Bronchial epithelial cell (primary cell): ENCODE data around the gene NMNAT1. TPM values are rescaled to one million over a fixed set of nuclear protein-coding genes. Genes with fewer than 3 reads are reported as not detected.
"Not testable (repeated sequence)": the region's sequence is repeated elsewhere in the genome, so short reads cannot be mapped to it uniquely, and the experiment has no call there.

Source experiments
- DNase-seq: peaks from one replicate; pipeline ENCODE4 v3.0.0-alpha.2; 2010; ENCODE audit warnings: low read depth
- FAIRE-seq: peaks from 2 replicates; lab custom pipeline; 2011; peaks lifted over from hg19 to GRCh38; lab: Jason Lieb, UNC
- H3K27me3 ChIP-seq: 2 replicates; pipeline ENCODE4 v1.5.1; 2011; ENCODE audit warnings: low read length; ENCODE audit not compliant: control insufficient read depth, insufficient read depth
- H3K36me3 ChIP-seq: 2 replicates; pipeline ENCODE4 v1.5.1; 2011; ENCODE audit warnings: low read length; ENCODE audit not compliant: control insufficient read depth, insufficient read depth
- H3K4me3 ChIP-seq: 2 replicates; pipeline ENCODE4 v1.5.1; 2011; ENCODE audit warnings: mild to moderate bottlenecking, low read depth, low read length, control low read depth
- CTCF ChIP-seq: IDR thresholded peaks from 2 replicates; pipeline ENCODE4 v1.5.1; 2011; ENCODE audit warnings: mild to moderate bottlenecking, moderate library complexity, low read length, control low read depth, inconsistent platforms; ENCODE audit not compliant: insufficient read depth, severe bottlenecking
- total RNA-seq: library from RNA; depleted of rRNA; stranded (reverse); fragments of >200 nt; gene quantifications from 2 replicates; pipeline ENCODE4 v1.2.1, GENCODE V29; 2014

Gene NMNAT1
- total RNA-seq, 1 donor from 2014 or later: 13.2 TPM

DNA sequence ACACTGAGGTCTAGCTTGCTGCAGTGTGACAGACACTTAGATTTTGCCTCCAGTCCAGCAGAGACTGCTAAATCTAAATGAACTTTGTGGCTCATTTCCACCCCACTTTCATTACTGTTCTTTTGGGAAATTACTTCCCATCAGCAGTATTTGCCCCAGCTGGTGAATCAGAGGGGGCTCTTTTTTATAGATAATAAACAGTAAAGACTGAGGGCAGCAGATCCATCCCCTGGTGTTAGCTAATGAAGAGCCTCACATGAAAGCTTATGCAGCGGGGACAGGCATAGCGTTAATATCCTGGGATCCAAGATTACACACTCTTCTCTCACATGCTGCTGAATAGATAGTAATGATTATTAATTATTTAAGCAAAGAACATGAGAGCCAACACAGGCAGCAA is 26.8 kb upstream of the NMNAT1 start:
- no peaks in the 10 kb centered on the region for H3K36me3 ChIP-seq
- DNase-seq: no peak
- H3K4me3 ChIP-seq: no peak overlapping the region
- H3K27me3 ChIP-seq: no peaks in the 10 kb centered on the region
- TF ChIP-seq CTCF: no peak
- no peak for FAIRE-seq

- not testable (repeated sequence) for H3K36me3 ChIP-seq, H3K4me3 ChIP-seq, FAIRE-seq, H3K27me3 ChIP-seq, DNase-seq
These were observed 25.8 kb upstream of the NMNAT1 start for GRCh38 chr1:9917495-9917894.

DNA sequence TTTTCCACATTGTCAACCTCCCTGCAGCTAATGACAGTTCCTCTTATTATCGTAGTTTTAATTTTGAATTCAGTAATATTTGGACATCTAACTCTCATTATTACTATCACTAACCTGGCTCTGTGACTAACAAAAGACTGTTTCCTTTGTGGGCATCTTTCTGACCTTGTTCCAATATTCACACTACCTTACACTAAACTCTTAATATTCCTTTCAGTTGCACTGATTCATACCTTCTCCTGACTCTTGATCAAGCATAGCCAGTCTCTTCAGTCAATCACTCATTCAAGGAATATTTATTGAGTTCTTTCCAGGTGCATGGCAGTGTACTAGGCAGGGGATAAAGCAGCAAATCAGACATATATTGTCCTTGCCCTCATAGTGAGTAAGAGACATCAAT is 25.4 kb upstream of the NMNAT1 start:
- TF ChIP-seq CTCF: no peak
- Histone ChIP-seq H3K4me3 (no peak overlapping the region), H3K36me3 (no peaks in the 10 kb centered on the region), H3K27me3 (no peaks in the 10 kb centered on the region)
- DNase-seq (no peak), FAIRE-seq (no peak)

- TF ChIP-seq CTCF: no peak
- no peak for DNase-seq
- Histone ChIP-seq H3K27me3 (no peaks in the 10 kb centered on the region), H3K36me3 (no peaks in the 10 kb centered on the region), H3K4me3 (no peak overlapping the region)
- no peak for FAIRE-seq
These were observed 22.7 kb upstream of the NMNAT1 start for GRCh38 chr1:9920606-9921005.

DNA sequence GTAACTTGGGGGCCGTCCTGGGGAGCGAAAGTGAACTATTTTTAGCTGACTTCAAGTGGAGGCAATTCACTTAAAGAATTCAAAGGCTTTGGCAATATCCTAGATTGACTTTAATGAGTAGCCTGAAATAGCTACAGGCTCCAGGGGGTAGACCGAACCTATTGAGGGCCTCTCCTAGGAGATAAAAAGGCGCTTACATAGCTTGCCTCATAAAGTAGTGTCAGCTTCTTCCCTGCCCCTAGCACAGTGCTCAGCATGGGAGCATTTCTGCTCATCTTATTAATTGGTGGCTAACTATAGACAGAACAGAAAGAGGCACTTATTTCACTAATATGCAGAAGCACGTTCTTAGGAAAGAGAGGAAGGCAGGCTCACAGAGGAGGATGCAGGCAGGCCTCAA is 20.9 kb upstream of the NMNAT1 start:
- no peak for DNase-seq
- no peak for FAIRE-seq

DNA sequence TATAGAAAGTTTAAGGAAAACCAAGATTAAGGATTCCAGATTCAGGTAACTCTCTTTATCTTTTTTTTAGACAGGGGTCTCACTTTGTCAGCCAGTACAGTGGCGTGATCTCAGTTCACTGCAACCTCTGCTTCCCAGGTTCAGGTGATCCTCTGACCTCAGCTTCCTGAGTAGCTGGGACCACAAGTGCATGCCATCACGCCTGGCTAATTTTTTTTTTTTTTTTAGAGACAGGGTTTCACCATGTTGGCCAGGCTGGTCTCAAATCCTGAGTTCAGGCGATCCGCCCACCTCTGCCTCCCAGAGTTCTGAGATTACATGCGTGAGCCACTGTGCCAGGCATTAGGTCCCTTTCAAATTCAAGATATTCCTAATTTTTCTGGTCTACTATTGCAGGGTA is 16.0 kb upstream of the NMNAT1 start:
- no peak for DNase-seq
- no peaks in the 10 kb centered on the region for H3K27me3 ChIP-seq
- no peak for TF ChIP-seq CTCF
- no peak for FAIRE-seq
- no peaks in the 10 kb centered on the region for H3K36me3 ChIP-seq
- no peak overlapping the region for H3K4me3 ChIP-seq

More for the DNA sequence above, 20.9 kb upstream of the NMNAT1 start:
- no peak for TF ChIP-seq CTCF
- Histone ChIP-seq H3K27me3 (no peaks in the 10 kb centered on the region), H3K4me3 (no peak overlapping the region), H3K36me3 (no peaks in the 10 kb centered on the region)
